Panc1 (cell line): Measurements from ENCODE around the gene ZNF492. TPM values are rescaled to one million over a fixed set of nuclear protein-coding genes. Genes with fewer than 3 reads are reported as not detected.

Experiments
- ATAC-seq: fragments of 200-7000 bp; cut with Tn5 transposase; 2 replicates; pipeline ENCODE4 v1.9.1; 2020; ENCODE audit warnings: mild to moderate bottlenecking, moderate library complexity
- BruUV-seq: library from RNA; stranded (reverse); fragments of 400-500 nt; replicated peaks from 2 replicates; lab custom pipeline; 2021; lab: Mats Ljungman, UMichigan
- CTCF ChIA-PET: fragments of 300-600 bp; sonication (Branson Sonifier 250); formaldehyde crosslinking; loops from one replicate; lab custom pipeline; 2022; ENCODE audit warnings: antibody characterized with exemption; lab: Charles Lee
- POLR2A ChIA-PET: fragments of 300-600 bp; sonication (Branson Sonifier 250); formaldehyde crosslinking; loops from one replicate; lab custom pipeline; 2022; ENCODE audit warnings: antibody characterized with exemption; lab: Charles Lee
- DNase-seq: peaks from one replicate; pipeline ENCODE4 v3.0.0-alpha.2; 2010; ENCODE audit warnings: low read depth, low spot score
- H3K27ac ChIP-seq: 2 replicates; pipeline ENCODE4 v1.5.1; 2011; ENCODE audit warnings: mild to moderate bottlenecking, low read length, inconsistent platforms
- H3K27me3 ChIP-seq: fragments of 200-500 bp; sonication (Bioruptor generic); 2 replicates; pipeline ENCODE4 v1.6.0; 2014; ENCODE audit warnings: low read length, inconsistent platforms; ENCODE audit not compliant: control insufficient read depth, insufficient read depth
- H3K36me3 ChIP-seq: fragments of 200-500 bp; sonication (Bioruptor generic); 2 replicates; pipeline ENCODE4 v1.5.1; 2014; ENCODE audit warnings: inconsistent platforms, mild to moderate bottlenecking, low read length, moderate library complexity; ENCODE audit not compliant: control insufficient read depth, insufficient read depth
- H3K4me1 ChIP-seq: 2 replicates; pipeline ENCODE4 v1.5.1; 2011; ENCODE audit warnings: inconsistent platforms, mild to moderate bottlenecking, low read length, moderate library complexity; ENCODE audit not compliant: control insufficient read depth, insufficient read depth
- H3K4me3 ChIP-seq, 2 experiments: 2 replicates each; pipeline ENCODE4 v1.5.1; 2011 to 2012; ENCODE audit warnings: low read depth in 2 of 2, low read length in 2 of 2, mild to moderate bottlenecking in 2 of 2, inconsistent platforms in 1 of 2, moderate library complexity in 1 of 2
- H3K9me3 ChIP-seq: fragments of 200-500 bp; sonication (Bioruptor generic); 2 replicates; pipeline ENCODE4 v1.5.1; 2014; ENCODE audit warnings: low read depth, mild to moderate bottlenecking, inconsistent platforms, low read length, moderate library complexity; ENCODE audit not compliant: control insufficient read depth, insufficient read depth
- POLR2AphosphoS5 ChIP-seq: IDR thresholded peaks from 2 replicates; pipeline ENCODE4 v1.6.1; 2012; ENCODE audit warnings: mild to moderate bottlenecking, low read depth, low read length, moderate library complexity
- SIN3A ChIP-seq: IDR thresholded peaks from 2 replicates; pipeline ENCODE4 v1.6.1; 2012; ENCODE audit warnings: low read depth, mild to moderate bottlenecking, low read length, moderate library complexity, borderline replicate concordance; ENCODE audit not compliant: insufficient read depth
- TCF7L2 ChIP-seq: IDR thresholded peaks from 2 replicates; pipeline ENCODE4 v1.6.1; 2011; ENCODE audit warnings: mild to moderate bottlenecking, low read depth, low read length, inconsistent platforms
- in situ Hi-C: cut with HindIII; loops from 2 replicates; pipeline ENCODE4 v1.10.0; 2016; ENCODE audit warnings: low sequenced_read_pairs, low pct_unique_long_range_greater_than_20kb
- intact Hi-C: fragments of 100-400 bp; cut with micrococcal nuclease; formaldehyde crosslinking; loops from one replicate; pipeline ENCODE4 v1.10.0; 2022; ENCODE audit not compliant: unreplicated experiment
- total RNA-seq: library from RNA; stranded (reverse); gene quantifications from one replicate; pipeline ENCODE4 v1.2.1, GENCODE V29; 2021; ENCODE audit not compliant: unreplicated experiment
- TF ChIP-seq, protein P1 (sequence below), 2 experiments: IDR thresholded peaks; 2 replicates each; pipeline ENCODE4 v1.6.1; 2011 to 2012; ENCODE audit warnings: low read depth in 2 of 2, control low read depth in 1 of 2, low read length in 1 of 2, mild to moderate bottlenecking in 1 of 2, moderate library complexity in 1 of 2; ENCODE audit not compliant: insufficient read depth in 1 of 2
- TF ChIP-seq, protein P2 (sequence below): fragments of 450-650 bp; IDR thresholded peaks from 2 replicates; pipeline ENCODE4 v1.5.1; 2017; ENCODE audit warnings: mild to moderate bottlenecking

The ZNF492 gene
- total RNA-seq, 1 experiment from 2014 or later: not detected

GRCh38 chr19:22617614-22618320, 16.4 kb upstream of the ZNF492 start:
- no TSS peak for BruUV-seq
- intact Hi-C loops (no loop called here), in situ Hi-C loops (no loop called here)
- Histone ChIP-seq H3K36me3 (no peaks in the 10 kb centered on the region), H3K4me3 (no peak overlapping the region), H3K27me3 (no peaks in the 10 kb centered on the region), H3K4me1 (no peaks in the 10 kb centered on the region), H3K27ac (no peak overlapping the region), H3K9me3 (no peaks in the 10 kb centered on the region)
- no peak for ATAC-seq
- DNase-seq: no peak
- TF ChIP-seq POLR2AphosphoS5 (no peak), SIN3A (no peak), TCF7L2 (no peak)
- ChIA-PET POLR2A (no interaction called here), CTCF (no interaction called here)

GRCh38 chr19:22619371-22619770, 14.8 kb upstream of the ZNF492 start:
- TF ChIP-seq TCF7L2 (no peak), POLR2AphosphoS5 (no peak), SIN3A (no peak)
- TF ChIP-seq, protein P1, sequence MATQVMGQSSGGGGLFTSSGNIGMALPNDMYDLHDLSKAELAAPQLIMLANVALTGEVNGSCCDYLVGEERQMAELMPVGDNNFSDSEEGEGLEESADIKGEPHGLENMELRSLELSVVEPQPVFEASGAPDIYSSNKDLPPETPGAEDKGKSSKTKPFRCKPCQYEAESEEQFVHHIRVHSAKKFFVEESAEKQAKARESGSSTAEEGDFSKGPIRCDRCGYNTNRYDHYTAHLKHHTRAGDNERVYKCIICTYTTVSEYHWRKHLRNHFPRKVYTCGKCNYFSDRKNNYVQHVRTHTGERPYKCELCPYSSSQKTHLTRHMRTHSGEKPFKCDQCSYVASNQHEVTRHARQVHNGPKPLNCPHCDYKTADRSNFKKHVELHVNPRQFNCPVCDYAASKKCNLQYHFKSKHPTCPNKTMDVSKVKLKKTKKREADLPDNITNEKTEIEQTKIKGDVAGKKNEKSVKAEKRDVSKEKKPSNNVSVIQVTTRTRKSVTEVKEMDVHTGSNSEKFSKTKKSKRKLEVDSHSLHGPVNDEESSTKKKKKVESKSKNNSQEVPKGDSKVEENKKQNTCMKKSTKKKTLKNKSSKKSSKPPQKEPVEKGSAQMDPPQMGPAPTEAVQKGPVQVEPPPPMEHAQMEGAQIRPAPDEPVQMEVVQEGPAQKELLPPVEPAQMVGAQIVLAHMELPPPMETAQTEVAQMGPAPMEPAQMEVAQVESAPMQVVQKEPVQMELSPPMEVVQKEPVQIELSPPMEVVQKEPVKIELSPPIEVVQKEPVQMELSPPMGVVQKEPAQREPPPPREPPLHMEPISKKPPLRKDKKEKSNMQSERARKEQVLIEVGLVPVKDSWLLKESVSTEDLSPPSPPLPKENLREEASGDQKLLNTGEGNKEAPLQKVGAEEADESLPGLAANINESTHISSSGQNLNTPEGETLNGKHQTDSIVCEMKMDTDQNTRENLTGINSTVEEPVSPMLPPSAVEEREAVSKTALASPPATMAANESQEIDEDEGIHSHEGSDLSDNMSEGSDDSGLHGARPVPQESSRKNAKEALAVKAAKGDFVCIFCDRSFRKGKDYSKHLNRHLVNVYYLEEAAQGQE (IDR thresholded peaks at IDR 0.05; ENCODE audit: insufficient read depth in 1 of 2, low read depth in 2 of 2, low read length in 1 of 2): no peak
- TF ChIP-seq, protein P2, sequence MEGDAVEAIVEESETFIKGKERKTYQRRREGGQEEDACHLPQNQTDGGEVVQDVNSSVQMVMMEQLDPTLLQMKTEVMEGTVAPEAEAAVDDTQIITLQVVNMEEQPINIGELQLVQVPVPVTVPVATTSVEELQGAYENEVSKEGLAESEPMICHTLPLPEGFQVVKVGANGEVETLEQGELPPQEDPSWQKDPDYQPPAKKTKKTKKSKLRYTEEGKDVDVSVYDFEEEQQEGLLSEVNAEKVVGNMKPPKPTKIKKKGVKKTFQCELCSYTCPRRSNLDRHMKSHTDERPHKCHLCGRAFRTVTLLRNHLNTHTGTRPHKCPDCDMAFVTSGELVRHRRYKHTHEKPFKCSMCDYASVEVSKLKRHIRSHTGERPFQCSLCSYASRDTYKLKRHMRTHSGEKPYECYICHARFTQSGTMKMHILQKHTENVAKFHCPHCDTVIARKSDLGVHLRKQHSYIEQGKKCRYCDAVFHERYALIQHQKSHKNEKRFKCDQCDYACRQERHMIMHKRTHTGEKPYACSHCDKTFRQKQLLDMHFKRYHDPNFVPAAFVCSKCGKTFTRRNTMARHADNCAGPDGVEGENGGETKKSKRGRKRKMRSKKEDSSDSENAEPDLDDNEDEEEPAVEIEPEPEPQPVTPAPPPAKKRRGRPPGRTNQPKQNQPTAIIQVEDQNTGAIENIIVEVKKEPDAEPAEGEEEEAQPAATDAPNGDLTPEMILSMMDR: no peak
- in situ Hi-C loops: no loop called here
- Histone ChIP-seq H3K9me3 (no peaks in the 10 kb centered on the region), H3K27me3 (no peaks in the 10 kb centered on the region), H3K4me1 (no peaks in the 10 kb centered on the region), H3K4me3 (no peak overlapping the region), H3K27ac (no peak overlapping the region), H3K36me3 (no peaks in the 10 kb centered on the region)
- CTCF ChIA-PET: no interaction called here
- no peak for ATAC-seq
- no TSS peak for BruUV-seq
- POLR2A ChIA-PET: no interaction called here
- intact Hi-C loops: no loop called here
- DNase-seq: no peak

GRCh38 chr19:22619932-22620331, 14.2 kb upstream of the ZNF492 start:
- Histone ChIP-seq H3K4me1 (no peaks in the 10 kb centered on the region), H3K9me3 (no peaks in the 10 kb centered on the region), H3K27me3 (no peaks in the 10 kb centered on the region), H3K4me3 (no peak overlapping the region), H3K36me3 (no peaks in the 10 kb centered on the region), H3K27ac (no peak overlapping the region)
- TF ChIP-seq TCF7L2 (no peak), SIN3A (no peak), POLR2AphosphoS5 (no peak)
- TF ChIP-seq, protein P2: no peak
- TF ChIP-seq, protein P1 (IDR thresholded peaks at IDR 0.05; ENCODE audit: insufficient read depth in 1 of 2, low read depth in 2 of 2, low read length in 1 of 2): no peak
- CTCF ChIA-PET: no interaction called here
- DNase-seq: no peak
- BruUV-seq: no TSS peak
- POLR2A ChIA-PET: no interaction called here
- in situ Hi-C loops (no loop called here), intact Hi-C loops (no loop called here)
- ATAC-seq: no peak
